MM.1S (cell line): ENCODE measurements around the gene KCNK13.

ENCODE experiments used
- DNase-seq: peaks from one replicate; pipeline ENCODE4 v3.0.0-alpha.2; 2015
- H2AFZ ChIP-seq: fragments of 300-600 bp; sonication (generic); 2 replicates; pipeline ENCODE4 v1.6.0; 2016; ENCODE audit warnings: antibody characterized with exemption, low read length
- H3F3A ChIP-seq: fragments of 300-600 bp; sonication (generic); 2 replicates; pipeline ENCODE4 v1.6.1; 2016; ENCODE audit warnings: mild to moderate bottlenecking, antibody characterized with exemption, low read length, moderate library complexity, mixed read lengths; ENCODE audit not compliant: insufficient read depth
- H3K27ac ChIP-seq: fragments of 300-600 bp; sonication (generic); 2 replicates; pipeline ENCODE4 v1.5.1; 2016; ENCODE audit warnings: mild to moderate bottlenecking, low read length
- H3K27me3 ChIP-seq: fragments of 300-600 bp; sonication (generic); replicated peaks from 2 replicates; pipeline ENCODE4 v1.6.0; 2016; ENCODE audit warnings: low read length; ENCODE audit not compliant: insufficient read depth
- H3K36me3 ChIP-seq: fragments of 300-600 bp; sonication (generic); replicated peaks from 2 replicates; pipeline ENCODE4 v1.6.1; 2016; ENCODE audit warnings: mild to moderate bottlenecking, low read length, mixed read lengths; ENCODE audit not compliant: insufficient read depth
- H3K4me1 ChIP-seq: fragments of 300-600 bp; sonication (generic); 2 replicates; pipeline ENCODE4 v1.6.1; 2016; ENCODE audit warnings: low read length, mixed read lengths
- H3K4me2 ChIP-seq: fragments of 300-600 bp; sonication (generic); 2 replicates; pipeline ENCODE4 v1.6.0; 2016; ENCODE audit warnings: low read depth, low read length
- H3K4me3 ChIP-seq: fragments of 300-600 bp; sonication (generic); 2 replicates; pipeline ENCODE4 v1.5.1; 2016; ENCODE audit warnings: low read length, mixed read lengths
- H3K79me2 ChIP-seq: fragments of 300-600 bp; sonication (generic); 2 replicates; pipeline ENCODE4 v1.6.1; 2016; ENCODE audit warnings: mixed run types, low read length, mixed read lengths
- H3K9ac ChIP-seq: fragments of 300-600 bp; sonication (generic); 2 replicates; pipeline ENCODE4 v1.6.1; 2016; ENCODE audit warnings: low read length, mixed read lengths
- H3K9me2 ChIP-seq: fragments of 300-600 bp; sonication (generic); replicated peaks from 2 replicates; pipeline ENCODE4 v1.6.1; 2016; ENCODE audit warnings: mild to moderate bottlenecking, low read length, mixed read lengths; ENCODE audit not compliant: insufficient read depth
- H3K9me3 ChIP-seq: fragments of 300-600 bp; sonication (generic); replicated peaks from 2 replicates; pipeline ENCODE4 v1.6.1; 2016; ENCODE audit warnings: mild to moderate bottlenecking, low read length, mixed read lengths; ENCODE audit not compliant: insufficient read depth
- H4K20me1 ChIP-seq: fragments of 300-600 bp; sonication (generic); 2 replicates; pipeline ENCODE4 v1.6.1; 2016; ENCODE audit warnings: mild to moderate bottlenecking, low read length, moderate library complexity, mixed read lengths; ENCODE audit not compliant: insufficient read depth
- EZH2 ChIP-seq: fragments of 300-600 bp; sonication (generic); optimal IDR thresholded peaks from 2 replicates; pipeline ENCODE3; 2017; ENCODE audit warnings: low read depth, mild to moderate bottlenecking, antibody characterized with exemption, low read length, mixed read lengths
- EZH2phosphoT487 ChIP-seq: fragments of 300-600 bp; sonication (generic); IDR thresholded peaks from 2 replicates; pipeline ENCODE4 v1.6.1; 2018; ENCODE audit warnings: antibody characterized with exemption, low read length
- TF ChIP-seq, protein P1 (sequence below): fragments of 300-600 bp; sonication (generic); IDR thresholded peaks from 2 replicates; pipeline ENCODE4 v1.5.1; 2016; ENCODE audit warnings: antibody characterized with exemption, low read length, mixed read lengths

The KCNK13 gene

DNA sequence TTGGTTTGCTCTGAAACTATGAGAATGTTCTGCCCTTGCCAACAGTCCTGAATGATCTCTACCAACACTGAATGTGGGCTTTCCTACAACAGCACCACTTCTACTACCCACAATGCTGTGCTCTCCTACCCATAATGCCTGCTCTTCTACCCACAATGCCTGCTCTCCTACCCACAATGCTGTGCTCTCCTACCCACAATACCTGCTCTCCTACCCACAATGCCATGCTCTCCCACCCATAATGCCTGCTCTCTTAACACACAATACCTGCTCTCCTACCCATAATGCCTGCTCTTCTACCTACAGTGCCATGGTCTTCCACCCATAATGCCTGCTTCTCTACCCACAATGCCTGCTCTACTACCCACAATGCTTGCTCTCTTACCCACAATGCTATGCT is 92.3 kb downstream of the KCNK13 start:
- H3K4me1 ChIP-seq: no peaks in the 10 kb centered on the region
- H3K4me2 ChIP-seq: no peak overlapping the region
- no peaks in the 10 kb centered on the region for H3K9me3 ChIP-seq
- H2AFZ ChIP-seq: no peak overlapping the region
- H3K9ac ChIP-seq: no peak overlapping the region
- H3K4me3 ChIP-seq: no peak overlapping the region
- no peaks in the 10 kb centered on the region for H3K9me2 ChIP-seq
- H3K79me2 ChIP-seq: no peaks in the 10 kb centered on the region
- no peaks in the 10 kb centered on the region for H4K20me1 ChIP-seq
- no peaks in the 10 kb centered on the region for H3F3A ChIP-seq
- TF ChIP-seq EZH2phosphoT487 (no peak), EZH2 (no peak)
- TF ChIP-seq, protein P1, sequence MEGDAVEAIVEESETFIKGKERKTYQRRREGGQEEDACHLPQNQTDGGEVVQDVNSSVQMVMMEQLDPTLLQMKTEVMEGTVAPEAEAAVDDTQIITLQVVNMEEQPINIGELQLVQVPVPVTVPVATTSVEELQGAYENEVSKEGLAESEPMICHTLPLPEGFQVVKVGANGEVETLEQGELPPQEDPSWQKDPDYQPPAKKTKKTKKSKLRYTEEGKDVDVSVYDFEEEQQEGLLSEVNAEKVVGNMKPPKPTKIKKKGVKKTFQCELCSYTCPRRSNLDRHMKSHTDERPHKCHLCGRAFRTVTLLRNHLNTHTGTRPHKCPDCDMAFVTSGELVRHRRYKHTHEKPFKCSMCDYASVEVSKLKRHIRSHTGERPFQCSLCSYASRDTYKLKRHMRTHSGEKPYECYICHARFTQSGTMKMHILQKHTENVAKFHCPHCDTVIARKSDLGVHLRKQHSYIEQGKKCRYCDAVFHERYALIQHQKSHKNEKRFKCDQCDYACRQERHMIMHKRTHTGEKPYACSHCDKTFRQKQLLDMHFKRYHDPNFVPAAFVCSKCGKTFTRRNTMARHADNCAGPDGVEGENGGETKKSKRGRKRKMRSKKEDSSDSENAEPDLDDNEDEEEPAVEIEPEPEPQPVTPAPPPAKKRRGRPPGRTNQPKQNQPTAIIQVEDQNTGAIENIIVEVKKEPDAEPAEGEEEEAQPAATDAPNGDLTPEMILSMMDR: no peak
- no peak overlapping the region for H3K27ac ChIP-seq
- H3K36me3 ChIP-seq: no peaks in the 10 kb centered on the region
- no peaks in the 10 kb centered on the region for H3K27me3 ChIP-seq
- no peak for DNase-seq

DNA sequence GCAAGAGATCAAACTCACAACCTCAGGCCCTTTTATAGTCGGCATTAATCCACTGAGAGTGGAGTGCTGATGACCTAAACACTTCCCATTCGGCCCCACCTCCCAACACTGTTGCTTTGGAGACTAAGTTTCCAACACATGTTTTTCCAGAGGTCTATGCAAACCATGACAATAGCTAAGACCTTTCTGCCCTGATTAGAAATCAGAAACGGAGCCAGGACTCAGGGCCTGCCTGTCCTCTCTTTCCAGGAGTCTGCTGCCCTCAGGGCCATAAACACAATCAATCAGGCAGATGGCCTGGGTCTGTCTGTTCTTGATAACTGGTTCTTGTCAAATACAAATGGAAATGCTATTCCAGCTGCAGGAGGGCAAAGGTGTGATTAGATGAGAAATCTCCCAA is 97.4 kb downstream of the KCNK13 start:
- Histone ChIP-seq H3K4me1 (no peaks in the 10 kb centered on the region), H3K9me3 (no peaks in the 10 kb centered on the region), H3K27ac (no peak overlapping the region), H3K9me2 (no peaks in the 10 kb centered on the region), H3K79me2 (no peaks in the 10 kb centered on the region), H3F3A (no peaks in the 10 kb centered on the region), H4K20me1 (no peaks in the 10 kb centered on the region), H3K4me3 (no peak overlapping the region), H3K27me3 (no peaks in the 10 kb centered on the region), H2AFZ (no peak overlapping the region), H3K9ac (no peak overlapping the region), H3K4me2 (no peak overlapping the region), H3K36me3 (no peaks in the 10 kb centered on the region)
- no peak for DNase-seq
- TF ChIP-seq EZH2 (no peak), EZH2phosphoT487 (no peak)
- TF ChIP-seq, protein P1: no peak

DNA sequence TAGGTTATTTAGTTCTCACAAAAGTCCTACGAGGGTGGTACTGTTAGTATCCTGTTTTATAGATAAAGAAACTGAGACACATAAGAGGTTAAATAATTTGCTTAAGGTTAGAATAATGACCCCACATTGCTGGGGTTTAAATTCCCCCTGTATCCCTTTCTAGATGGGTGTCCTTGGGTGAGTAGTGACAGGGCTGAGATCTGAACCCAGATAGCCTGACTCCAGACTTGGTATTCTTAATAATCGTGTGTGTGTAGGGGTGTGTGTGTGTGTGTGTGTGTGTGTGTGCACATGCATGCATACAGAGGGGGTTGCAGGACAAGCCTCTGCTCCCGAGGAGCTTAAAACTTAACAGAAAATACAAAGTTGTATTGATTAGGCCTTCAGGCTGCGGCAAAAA is 97.9 kb downstream of the KCNK13 start:
- Histone ChIP-seq H3K4me1 (no peaks in the 10 kb centered on the region), H2AFZ (no peak overlapping the region), H3K9me2 (no peaks in the 10 kb centered on the region), H3F3A (no peaks in the 10 kb centered on the region), H3K27me3 (no peaks in the 10 kb centered on the region), H3K4me2 (no peak overlapping the region), H4K20me1 (no peaks in the 10 kb centered on the region), H3K27ac (no peak overlapping the region), H3K79me2 (no peaks in the 10 kb centered on the region), H3K36me3 (no peaks in the 10 kb centered on the region), H3K4me3 (no peak overlapping the region), H3K9ac (no peak overlapping the region), H3K9me3 (no peaks in the 10 kb centered on the region)
- DNase-seq: no peak
- no peak for TF ChIP-seq EZH2phosphoT487
- TF ChIP-seq, protein P1: no peak
- TF ChIP-seq EZH2: no peak
